ENCODE results near the gene SPTBN5.

The SPTBN5 gene

DNA sequence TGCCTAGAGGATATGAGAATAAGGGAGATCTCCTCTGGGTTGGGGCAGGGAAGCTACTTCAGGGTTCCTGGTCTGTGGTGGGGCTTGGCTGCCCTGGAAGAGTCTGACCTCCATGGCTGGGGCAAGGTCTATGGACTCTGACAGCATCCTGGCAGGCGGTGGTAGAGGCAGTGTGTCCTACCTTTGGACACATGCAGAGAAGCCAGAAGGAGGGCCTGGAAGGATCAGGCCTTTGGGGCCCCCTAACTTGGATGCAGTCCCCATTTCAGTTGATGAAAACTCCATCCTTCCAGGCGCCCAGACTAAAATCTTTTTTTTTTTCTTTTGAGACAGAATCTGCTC is 10.4 kb downstream of the SPTBN5 start:
- no peak for DNase-seq (ENCODE audit: low read depth in 2 of 2)

- no peak for DNase-seq (ENCODE audit: low read depth in 2 of 2)
Measured at GRCh38 chr15:41882689-41883483, 11.0 kb downstream of the SPTBN5 start.

- DNase-seq (ENCODE audit: low read depth in 2 of 2): no peak
Measured at GRCh38 chr15:41881920-41882688, 11.7 kb downstream of the SPTBN5 start.

GRCh38 chr15:41881550-41881919 is 12.3 kb downstream of the SPTBN5 start:
- DNase-seq (ENCODE audit: low read depth in 2 of 2): no peak

DNA sequence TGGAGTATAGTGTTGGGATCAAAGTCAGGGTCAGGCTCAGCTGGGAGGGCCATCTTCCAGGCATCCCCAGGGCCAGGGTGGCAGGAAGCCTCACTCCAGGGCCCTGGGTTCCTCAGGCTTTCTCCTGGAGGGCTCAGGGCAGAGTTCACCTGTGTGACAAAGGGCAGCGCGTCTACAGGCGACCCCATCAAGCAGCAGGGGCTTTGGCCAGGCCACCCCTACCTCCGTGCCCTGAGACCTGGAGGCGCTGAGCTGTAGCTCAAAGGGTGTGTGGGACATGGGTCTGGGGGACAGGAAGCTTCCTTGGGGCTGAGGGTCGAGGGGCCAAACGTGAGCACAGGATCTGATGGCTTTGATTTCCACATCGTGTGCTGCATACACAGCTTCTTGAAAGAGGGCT is 12.8 kb downstream of the SPTBN5 start:
- no peak for DNase-seq (ENCODE audit: low read depth in 2 of 2)

DNA sequence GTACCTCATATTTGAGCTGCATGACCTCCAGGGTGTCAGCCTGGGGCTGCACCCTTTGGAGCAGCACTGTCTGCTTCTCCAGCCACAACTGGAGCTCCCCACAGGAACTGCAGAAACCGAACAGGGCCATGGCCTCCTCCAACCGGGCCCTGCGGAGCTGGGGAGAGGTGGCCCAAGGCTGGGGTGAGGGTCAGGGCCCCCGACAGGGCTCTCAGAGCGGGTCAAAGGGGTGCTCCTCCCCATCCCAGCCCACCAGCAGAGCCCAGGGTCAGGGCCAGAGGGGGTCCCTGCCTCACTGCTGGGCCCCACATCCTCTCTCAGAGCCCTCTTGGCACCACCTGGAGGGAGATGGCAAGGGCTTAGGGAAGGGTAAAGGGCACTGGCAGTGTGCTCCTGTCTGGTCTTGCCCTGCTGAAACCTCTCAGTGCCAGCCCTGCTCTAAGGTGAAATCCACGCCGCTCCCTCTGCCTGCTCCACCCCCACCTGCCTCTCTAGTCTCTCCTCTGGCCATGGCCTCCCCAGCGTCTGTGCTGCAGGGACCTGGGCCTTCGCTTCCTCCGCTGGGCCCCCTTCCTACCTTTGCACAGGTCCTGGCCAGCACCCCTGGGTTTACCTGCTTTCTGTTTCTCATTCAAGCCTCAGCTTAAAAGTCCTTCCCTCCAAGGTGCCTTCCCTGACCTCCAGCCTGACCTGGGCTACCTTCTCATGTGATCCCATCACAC is 13.5 kb downstream of the SPTBN5 start:
- no peak for DNase-seq (ENCODE audit: low read depth in 2 of 2)

DNA sequence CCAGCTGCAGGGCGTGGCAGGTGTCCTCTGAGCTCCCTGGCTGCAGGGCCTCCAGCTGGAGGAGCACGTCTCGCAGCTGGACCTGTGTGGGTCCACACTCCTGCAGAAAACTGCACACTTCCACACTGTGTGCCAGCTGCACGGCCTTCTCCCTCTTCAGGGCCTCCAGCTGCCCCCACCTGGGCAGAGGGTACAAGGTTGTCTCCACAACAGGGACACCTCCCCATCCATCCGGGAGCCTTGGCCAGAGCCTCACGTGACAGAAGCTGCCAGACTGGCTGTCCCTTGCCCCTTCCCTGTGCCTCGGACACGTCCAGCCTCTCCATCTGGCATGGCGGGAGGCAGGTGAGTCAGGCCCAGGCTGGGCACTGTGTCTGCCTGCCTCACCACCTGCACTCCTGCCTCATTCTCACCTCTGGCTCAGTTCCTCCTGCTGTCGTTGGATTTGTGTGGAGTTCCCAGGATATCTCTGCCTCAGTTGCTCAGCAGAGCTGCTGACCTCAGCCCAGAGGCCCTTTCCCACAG is 14.5 kb downstream of the SPTBN5 start:
- no peak for DNase-seq (ENCODE audit: low read depth in 2 of 2)

DNA sequence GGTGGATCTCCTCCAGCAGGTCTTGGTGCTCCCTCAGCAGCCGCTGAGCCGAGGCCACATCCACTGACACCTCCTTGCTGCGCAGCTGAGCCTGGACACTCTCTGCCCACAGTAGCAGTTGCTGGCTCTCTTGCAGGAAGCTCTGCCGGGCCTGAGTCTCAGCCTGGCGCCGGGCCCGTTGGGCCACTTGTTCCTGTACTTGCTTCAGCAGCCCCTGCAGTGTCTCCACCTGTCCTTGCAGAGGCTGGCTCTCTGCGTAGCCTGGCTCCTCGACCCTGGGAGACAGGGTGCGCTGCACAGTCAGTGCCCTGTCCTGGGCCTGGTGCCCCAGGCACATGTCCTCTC is 15.5 kb downstream of the SPTBN5 start:
- DNase-seq (ENCODE audit: low read depth in 2 of 2): no peak

DNA sequence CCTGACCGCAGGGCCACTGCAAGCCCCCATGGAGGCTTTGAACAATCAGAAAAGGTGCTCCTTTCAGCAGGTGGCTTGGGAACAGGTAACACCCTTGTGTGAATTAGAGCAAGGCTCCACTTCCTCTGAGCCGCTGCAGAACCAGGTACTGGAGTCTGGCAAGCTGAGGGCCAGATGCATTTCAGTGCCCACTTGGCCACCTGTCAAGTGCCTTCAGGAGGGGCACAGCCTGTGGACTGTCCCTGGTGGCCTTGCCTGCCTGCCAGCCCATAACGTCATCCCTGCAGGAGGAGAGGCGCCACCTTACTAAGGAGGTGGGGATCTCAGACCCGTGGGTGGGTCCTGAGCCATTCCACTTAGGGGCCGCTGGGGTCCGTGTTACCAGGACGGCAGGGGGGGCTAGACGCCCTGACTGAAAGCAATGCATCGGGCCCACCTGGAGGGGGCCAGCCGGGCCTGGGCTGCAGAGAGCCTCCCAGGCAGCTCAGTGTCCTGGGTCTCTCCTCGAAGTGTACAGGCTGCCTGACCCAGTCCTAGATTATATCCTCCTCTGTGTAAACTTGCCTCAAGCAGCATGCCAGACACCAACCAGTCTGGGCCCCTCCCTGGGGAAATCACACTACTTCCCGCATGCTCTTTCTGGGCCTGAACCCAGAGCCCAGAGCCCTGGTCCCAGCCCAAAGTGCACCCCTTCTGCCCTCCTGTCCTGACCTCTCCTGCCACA is 16.1 kb downstream of the SPTBN5 start:
- DNase-seq (ENCODE audit: low read depth in 2 of 2): no peak

DNA sequence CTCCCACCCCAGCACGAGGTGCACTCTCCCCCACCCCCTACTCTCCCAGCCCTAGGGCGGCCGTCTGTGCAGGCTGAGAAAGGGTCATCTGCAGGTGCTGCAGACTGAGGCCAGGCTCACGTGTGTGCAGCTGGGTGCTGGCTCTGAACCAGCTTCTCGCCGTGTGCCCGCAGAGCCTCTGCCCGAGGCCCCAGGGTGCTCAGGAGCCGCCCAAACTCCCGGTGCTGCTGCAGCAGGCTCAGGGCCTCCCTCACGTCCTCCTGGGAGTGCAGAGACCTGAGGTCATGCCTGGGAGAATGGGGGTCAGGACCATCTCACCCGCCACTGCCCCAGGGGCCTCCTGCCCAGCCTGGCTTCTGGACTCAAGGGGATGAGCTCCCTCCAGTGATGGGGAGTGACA is 17.2 kb downstream of the SPTBN5 start:
- no peak for DNase-seq (ENCODE audit: low read depth in 2 of 2)

- DNase-seq (ENCODE audit: low read depth in 2 of 2): no peak
Measured at GRCh38 chr15:41876007-41876406, 17.8 kb downstream of the SPTBN5 start.

- DNase-seq (ENCODE audit: low read depth in 2 of 2): no peak
Measured at GRCh38 chr15:41874736-41875135, 19.1 kb downstream of the SPTBN5 start.

DNA sequence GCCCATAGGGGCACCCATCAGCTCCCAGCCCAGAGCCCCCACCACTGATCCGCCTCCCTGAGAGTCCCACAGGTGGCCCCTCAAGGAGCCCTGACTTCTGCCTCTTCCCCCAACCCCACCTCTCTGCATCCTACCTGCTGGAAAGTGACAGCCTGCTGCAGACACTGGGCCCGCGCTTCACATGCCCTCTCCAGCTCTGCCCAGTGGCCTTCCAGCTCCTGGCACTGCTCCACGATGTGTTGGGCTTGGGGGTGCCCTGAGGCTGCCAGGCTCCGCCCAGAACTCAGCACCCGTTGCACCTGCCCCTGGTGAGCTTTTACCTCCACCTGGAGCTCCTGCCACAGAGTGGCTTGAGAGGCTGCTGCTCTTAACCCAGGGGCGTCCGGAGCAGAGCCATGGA is 20.1 kb downstream of the SPTBN5 start:
- no peak for DNase-seq (ENCODE audit: low read depth in 2 of 2)

GRCh38 chr15:41872166-41872747 is 21.6 kb downstream of the SPTBN5 start:
- DNase-seq (ENCODE audit: low read depth in 2 of 2): no peak

DNA sequence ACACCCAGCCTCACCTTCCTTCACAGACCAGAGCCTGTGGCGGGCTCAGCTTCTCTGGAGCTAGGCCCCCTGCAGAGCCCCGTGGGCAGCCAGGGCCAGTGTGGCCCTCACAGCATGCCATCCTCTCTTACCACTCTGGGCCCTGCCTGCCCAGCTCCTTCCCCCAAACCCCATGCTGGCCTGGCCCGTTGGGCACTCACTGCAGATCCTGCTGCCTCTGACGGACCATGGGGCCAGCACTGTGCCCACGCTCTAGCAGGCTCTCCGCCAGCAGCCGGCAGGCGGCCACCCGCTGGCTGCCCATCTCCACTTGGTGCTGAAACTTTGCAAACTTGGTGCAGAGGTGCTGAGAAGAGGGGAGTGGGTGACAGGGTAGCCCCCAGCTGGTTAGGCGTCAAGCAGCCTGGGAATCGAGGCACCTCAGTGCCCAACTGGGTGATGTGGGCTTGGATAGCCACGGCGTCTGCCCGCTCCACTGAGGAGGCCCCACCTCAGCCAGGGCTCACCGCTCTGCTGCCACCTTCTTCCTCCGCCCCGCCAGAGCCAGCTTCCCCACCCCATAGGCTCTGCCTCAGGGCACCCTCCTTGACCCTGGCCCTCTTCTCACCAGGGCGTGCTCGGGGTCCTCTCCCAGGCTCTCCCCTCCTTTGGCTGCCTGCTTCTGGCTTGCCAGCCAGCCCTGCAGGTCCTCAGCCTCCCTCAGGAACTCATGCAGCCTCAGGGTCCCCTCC is 22.5 kb downstream of the SPTBN5 start:
- DNase-seq (ENCODE audit: low read depth in 2 of 2): no peak

DNA sequence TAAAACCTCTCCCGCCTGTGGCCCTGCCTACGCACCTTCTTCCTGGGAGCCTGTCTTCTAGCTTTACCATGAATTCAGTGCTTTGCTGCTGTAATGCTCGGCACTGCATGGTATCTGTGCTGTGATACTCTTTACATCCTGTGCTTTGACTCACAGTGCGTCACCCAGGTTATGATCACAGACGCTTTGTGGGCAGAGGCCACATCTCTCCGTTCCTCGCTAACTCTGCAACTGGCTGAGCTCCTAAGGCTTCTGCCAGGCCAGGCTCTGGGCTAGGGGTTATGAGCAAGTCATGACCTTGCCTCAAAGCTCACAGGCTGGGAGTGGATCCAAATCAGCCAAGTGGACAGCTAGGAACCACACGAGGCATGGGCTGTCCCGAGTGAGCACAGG is 23.2 kb downstream of the SPTBN5 start:
- peak; percentile 41 to 49 for DNase-seq (ENCODE audit: low read depth in 2 of 2)

- DNase-seq (ENCODE audit: low read depth in 2 of 2): no peak
Measured at GRCh38 chr15:41869770-41870688, 23.8 kb downstream of the SPTBN5 start.

DNA sequence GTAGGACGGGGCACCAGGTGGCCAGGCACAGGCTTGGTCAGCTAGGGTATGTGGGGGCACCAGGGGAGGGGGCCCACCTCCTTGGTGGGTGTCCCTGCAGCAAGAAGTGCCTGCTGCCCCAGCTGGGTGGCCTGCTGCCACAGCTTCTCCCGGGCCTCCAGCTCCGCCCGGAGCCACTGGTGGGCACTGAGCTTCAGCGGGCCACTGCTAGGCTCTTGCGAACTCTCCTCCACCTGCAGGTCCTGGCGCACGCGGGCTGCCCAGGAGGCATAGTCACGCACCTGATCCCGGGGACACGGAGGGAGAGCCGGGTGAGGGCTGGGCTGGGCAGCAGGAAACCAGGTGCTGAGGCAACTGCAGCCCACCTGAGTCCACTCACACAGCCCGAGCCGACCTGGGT is 25.5 kb downstream of the SPTBN5 start:
- no peak for DNase-seq (ENCODE audit: low read depth in 2 of 2)

DNA sequence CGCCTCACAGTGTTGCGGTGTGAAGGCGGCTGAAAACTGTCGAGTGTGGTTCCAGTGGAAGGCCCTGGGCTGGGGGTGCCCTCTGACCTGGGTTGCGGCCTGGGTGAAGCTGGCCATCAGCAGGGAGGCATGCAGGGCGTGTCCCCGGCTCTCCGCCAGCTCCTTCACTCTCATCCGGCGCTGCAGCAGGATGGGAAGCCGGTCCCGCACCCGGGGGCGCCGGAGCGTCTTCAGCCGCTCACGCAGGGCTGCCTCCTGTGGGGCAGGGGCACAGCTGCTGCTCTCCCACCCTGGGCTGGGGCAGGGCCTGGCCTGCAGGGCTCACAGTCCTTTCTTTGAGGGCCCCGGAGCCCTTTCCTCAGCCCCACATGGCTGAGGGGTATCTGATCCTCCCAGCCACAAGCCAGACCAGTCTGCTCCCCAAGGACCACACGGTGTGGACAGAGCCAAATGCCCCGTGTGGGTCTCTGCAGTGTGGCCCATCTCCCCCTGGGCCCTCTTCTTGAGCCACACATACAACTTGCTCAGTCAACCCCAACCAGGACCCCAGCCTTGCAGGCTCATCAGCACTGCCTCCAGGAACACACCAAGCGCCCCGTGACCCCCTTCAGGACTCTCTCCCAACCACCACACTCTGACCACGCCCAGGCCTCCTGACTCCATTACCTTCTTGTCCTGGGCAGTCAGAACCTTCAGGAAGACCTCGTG is 26.8 kb downstream of the SPTBN5 start:
- no peak for DNase-seq (ENCODE audit: low read depth in 2 of 2)
